ENCODE measurements around the gene RANBP1.

- no peak for TF ChIP-seq CREB3 (CRISPR knock-in tag; IDR thresholded peaks at IDR 0.05)
- no peak for TF ChIP-seq CSRNP1 (CRISPR knock-in tag; IDR thresholded peaks at IDR 0.05)
- TF ChIP-seq HCFC1 (IDR thresholded peaks at IDR 0.05; ENCODE audit: low read depth, low read length): no peak
- no peak for TF ChIP-seq ZNF839 (CRISPR knock-in tag; IDR thresholded peaks at IDR 0.05; ENCODE audit: borderline replicate concordance)
- TF ChIP-seq NFYC (CRISPR knock-in tag; IDR thresholded peaks at IDR 0.05): no peak
- no peak for TF ChIP-seq ZNF180 (CRISPR knock-in tag; IDR thresholded peaks at IDR 0.05; ENCODE audit: borderline replicate concordance, low read depth)
- no peak for TF ChIP-seq EED (CRISPR knock-in tag; IDR thresholded peaks at IDR 0.05)
- no peak for TF ChIP-seq RFX5 (IDR thresholded peaks at IDR 0.05; ENCODE audit: low read depth, low read length)
- TF ChIP-seq CTCF (CRISPR knock-in tag; IDR thresholded peaks at IDR 0.05): no peak
- no peak for TF ChIP-seq RXRB (CRISPR knock-in tag; IDR thresholded peaks at IDR 0.05; ENCODE audit: borderline replicate concordance)
Observed at GRCh38 chr22:20086101-20086599, 29.8 kb upstream of the RANBP1 start.
